ENCODE results near the gene GPR158. TPM values are rescaled to one million over a fixed set of nuclear protein-coding genes. Genes with fewer than 3 reads are reported as not detected.

Gene GPR158
- total RNA-seq, 1 experiment from 2014 or later = 2.9 TPM

DNA sequence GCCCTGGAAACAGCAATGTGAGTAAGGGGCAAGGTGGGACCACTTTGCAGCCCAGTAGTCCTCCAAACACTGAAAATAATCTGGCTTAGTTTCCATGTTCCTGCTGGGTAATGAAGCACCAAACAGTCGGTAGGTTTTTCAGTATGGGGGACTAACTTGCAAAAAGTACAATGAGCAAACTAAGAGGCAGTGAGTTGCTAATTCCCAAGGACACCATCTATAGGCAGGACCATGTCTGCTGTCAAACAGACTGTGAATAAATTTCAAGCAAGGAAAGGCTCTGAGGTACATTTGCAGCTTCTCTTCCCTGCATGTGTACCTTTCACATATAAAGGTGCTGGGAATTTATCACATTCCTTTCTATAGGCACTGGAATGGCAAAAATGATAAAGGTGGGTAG is 327.7 kb downstream of the GPR158 start:
- POLR2A ChIA-PET = no interaction called here
- Histone ChIP-seq H2AFZ (ENCODE audit: low read depth, low read length, poor library complexity, severe bottlenecking) (no peak overlapping the region), H3K9me2 (ENCODE audit: insufficient read depth) (no peaks in the 10 kb centered on the region), H3K9me3 (ENCODE audit: control insufficient read depth in 1 of 2, insufficient read depth in 1 of 2, low read depth in 1 of 2, low read length in 2 of 2) (no peaks in the 10 kb centered on the region), H3K36me3 (ENCODE audit: control insufficient read depth in 1 of 2, insufficient read depth in 2 of 2, low read length in 2 of 2) (no peaks in the 10 kb centered on the region), H3K4me3 (replicated peaks in 1 of 2; ENCODE audit: low read depth in 1 of 2, low read length in 2 of 2) (no peak overlapping the region), H3K4me2 (ENCODE audit: low read length) (no peak overlapping the region), H3K27me3 (ENCODE audit: insufficient read depth, low read length) (no peaks in the 10 kb centered on the region), H4K20me1 (ENCODE audit: insufficient read depth) (no peaks in the 10 kb centered on the region), H3K27ac (ENCODE audit: low read depth, low read length) (no peak overlapping the region), H3K79me2 (ENCODE audit: insufficient read depth, low read length) (no peaks in the 10 kb centered on the region), H3K4me1 (ENCODE audit: control insufficient read depth in 1 of 2, insufficient read depth in 2 of 2, low read length in 2 of 2) (no peaks in the 10 kb centered on the region), H3K9ac (ENCODE audit: low read length) (no peak overlapping the region)
- no peak for DNase-seq (ENCODE audit: low read depth, low spot score)
- BruUV-seq (replicated peaks) = no TSS peak
- TF ChIP-seq CBX3 (IDR thresholded peaks at IDR 0.05; ENCODE audit: low read depth) = no peak
- TF ChIP-seq ZFX (IDR thresholded peaks at IDR 0.05) = no peak
- TF ChIP-seq EZH2 (IDR thresholded peaks at IDR 0.05) = no peak
- no peak for TF ChIP-seq SP1 (IDR thresholded peaks at IDR 0.05; ENCODE audit: low read depth)
- no peak for TF ChIP-seq CEBPB (IDR thresholded peaks at IDR 0.05; ENCODE audit: low read depth)
- TF ChIP-seq CTCF (IDR thresholded peaks at IDR 0.05 in 2 of 3, conservative IDR thresholded peaks at IDR 0.05 in 1 of 3; ENCODE audit: borderline replicate concordance in 1 of 3, insufficient read depth in 1 of 3, low read depth in 2 of 3, low read length in 2 of 3) = no peak
- TF ChIP-seq EGR1 (IDR thresholded peaks at IDR 0.05; ENCODE audit: low read depth) = no peak
- no peak for TF ChIP-seq SRF (IDR thresholded peaks at IDR 0.05; ENCODE audit: low read depth)
- TF ChIP-seq ZNF274 (IDR thresholded peaks at IDR 0.05; ENCODE audit: low read depth, low read length) = no peak
- no peak for TF ChIP-seq FOSL1 (IDR thresholded peaks at IDR 0.05; ENCODE audit: low read depth)
- RAD21 ChIA-PET (ENCODE audit: low non-redundant PET in 1 of 2, low total read pairs in 2 of 2, uncharacterized antibody in 2 of 2, unreplicated experiment in 2 of 2) = no interaction called here
- ATAC-seq = no peak
- intact Hi-C loops (cut with micrococcal nuclease) = no loop called here
- CTCF ChIA-PET = no interaction called here

GRCh38 chr10:25504306-25504705 is 329.5 kb downstream of the GPR158 start:
- Histone ChIP-seq H3K4me2 (ENCODE audit: low read length) (no peak overlapping the region), H3K4me1 (ENCODE audit: control insufficient read depth in 1 of 2, insufficient read depth in 2 of 2, low read length in 2 of 2) (no peaks in the 10 kb centered on the region), H3K27ac (ENCODE audit: low read depth, low read length) (no peak overlapping the region), H4K20me1 (ENCODE audit: insufficient read depth) (no peaks in the 10 kb centered on the region), H3K9me3 (ENCODE audit: control insufficient read depth in 1 of 2, insufficient read depth in 1 of 2, low read depth in 1 of 2, low read length in 2 of 2) (no peaks in the 10 kb centered on the region), H3K9me2 (ENCODE audit: insufficient read depth) (no peaks in the 10 kb centered on the region), H3K4me3 (replicated peaks in 1 of 2; ENCODE audit: low read depth in 1 of 2, low read length in 2 of 2) (no peak overlapping the region), H3K27me3 (ENCODE audit: insufficient read depth, low read length) (no peaks in the 10 kb centered on the region), H3K9ac (ENCODE audit: low read length) (no peak overlapping the region), H2AFZ (ENCODE audit: low read depth, low read length, poor library complexity, severe bottlenecking) (no peak overlapping the region), H3K36me3 (ENCODE audit: control insufficient read depth in 1 of 2, insufficient read depth in 2 of 2, low read length in 2 of 2) (no peaks in the 10 kb centered on the region), H3K79me2 (ENCODE audit: insufficient read depth, low read length) (no peaks in the 10 kb centered on the region)
- ChIA-PET RAD21 (ENCODE audit: low non-redundant PET in 1 of 2, low total read pairs in 2 of 2, uncharacterized antibody in 2 of 2, unreplicated experiment in 2 of 2) (no interaction called here), CTCF (no interaction called here), POLR2A (no interaction called here)
- intact Hi-C loops (cut with micrococcal nuclease) = no loop called here
- no peak for DNase-seq (ENCODE audit: low read depth, low spot score)
- no peak for ATAC-seq
- BruUV-seq (replicated peaks) = no TSS peak
- TF ChIP-seq, protein P1, sequence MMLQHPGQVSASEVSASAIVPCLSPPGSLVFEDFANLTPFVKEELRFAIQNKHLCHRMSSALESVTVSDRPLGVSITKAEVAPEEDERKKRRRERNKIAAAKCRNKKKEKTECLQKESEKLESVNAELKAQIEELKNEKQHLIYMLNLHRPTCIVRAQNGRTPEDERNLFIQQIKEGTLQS (IDR thresholded peaks at IDR 0.05) = no peak
- TF ChIP-seq EZH2 (IDR thresholded peaks at IDR 0.05) (no peak), EZH2phosphoT487 (IDR thresholded peaks at IDR 0.05; ENCODE audit: borderline replicate concordance) (no peak), POLR2AphosphoS5 (IDR thresholded peaks at IDR 0.05; ENCODE audit: low read depth, low read length) (no peak), CBX3 (IDR thresholded peaks at IDR 0.05; ENCODE audit: low read depth) (no peak), SIN3A (IDR thresholded peaks at IDR 0.05; ENCODE audit: low read depth) (no peak), RAD21 (IDR thresholded peaks at IDR 0.05; ENCODE audit: low read depth) (no peak), JUND (IDR thresholded peaks at IDR 0.05) (no peak), CTCF (IDR thresholded peaks at IDR 0.05 in 2 of 3, conservative IDR thresholded peaks at IDR 0.05 in 1 of 3; ENCODE audit: borderline replicate concordance in 1 of 3, insufficient read depth in 1 of 3, low read depth in 2 of 3, low read length in 2 of 3) (no peak)
- TF ChIP-seq, protein P2, sequence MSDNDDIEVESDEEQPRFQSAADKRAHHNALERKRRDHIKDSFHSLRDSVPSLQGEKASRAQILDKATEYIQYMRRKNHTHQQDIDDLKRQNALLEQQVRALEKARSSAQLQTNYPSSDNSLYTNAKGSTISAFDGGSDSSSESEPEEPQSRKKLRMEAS (IDR thresholded peaks at IDR 0.05) = no peak
